HUES48 (cell line): Measurements from ENCODE around the gene MAN2B2.

Source experiments
- H3K27ac ChIP-seq: one replicate; pipeline ENCODE4 v1.7.0; 2013; ENCODE audit warnings: low read depth, low read length, inconsistent platforms
- H3K27me3 ChIP-seq: 2 replicates; pipeline ENCODE4 v1.6.1; 2013; ENCODE audit warnings: mild to moderate bottlenecking, low read length; ENCODE audit not compliant: control insufficient read depth, insufficient read depth
- H3K36me3 ChIP-seq: 2 replicates; pipeline ENCODE4 v1.6.1; 2013; ENCODE audit warnings: low read length; ENCODE audit not compliant: control insufficient read depth, insufficient read depth
- H3K4me1 ChIP-seq: 2 replicates; pipeline ENCODE4 v1.6.1; 2013; ENCODE audit warnings: mild to moderate bottlenecking, low read length; ENCODE audit not compliant: control insufficient read depth, insufficient read depth
- H3K4me3 ChIP-seq: 2 replicates; pipeline ENCODE4 v1.5.1; 2013; ENCODE audit warnings: mild to moderate bottlenecking, low read depth, low read length
- H3K9ac ChIP-seq: 2 replicates; pipeline ENCODE4 v1.6.1; 2013; ENCODE audit warnings: mild to moderate bottlenecking, low read depth, low read length, moderate library complexity
- H3K9me3 ChIP-seq: 2 replicates; pipeline ENCODE4 v1.6.1; 2013; ENCODE audit warnings: low read length; ENCODE audit not compliant: control insufficient read depth, insufficient read depth

MAN2B2 gene

GRCh38 chr4:6557856-6558255 is 17.1 kb upstream of the MAN2B2 start:
- Histone ChIP-seq H3K36me3 (no peaks in the 10 kb centered on the region), H3K27me3 (peaks cover 59% of the 10 kb centered on the region), H3K4me3 (no peak overlapping the region), H3K9ac (no peak overlapping the region), H3K27ac (no peak overlapping the region), H3K9me3 (no peaks in the 10 kb centered on the region), H3K4me1 (no peaks in the 10 kb centered on the region)

- no peak overlapping the region for H3K9ac ChIP-seq
- no peaks in the 10 kb centered on the region for H3K36me3 ChIP-seq
- H3K4me1 ChIP-seq = no peaks in the 10 kb centered on the region
- no peak overlapping the region for H3K27ac ChIP-seq
- H3K4me3 ChIP-seq = no peak overlapping the region
- H3K27me3 ChIP-seq = peaks cover 83% of the 10 kb centered on the region
- H3K9me3 ChIP-seq = no peaks in the 10 kb centered on the region
Measured at GRCh38 chr4:6560416-6561172, 14.4 kb upstream of the MAN2B2 start.

- no peaks in the 10 kb centered on the region for H3K4me1 ChIP-seq
- peaks cover 88% of the 10 kb centered on the region for H3K27me3 ChIP-seq
- H3K9ac ChIP-seq = no peak overlapping the region
- no peaks in the 10 kb centered on the region for H3K9me3 ChIP-seq
- H3K4me3 ChIP-seq = no peak overlapping the region
- H3K27ac ChIP-seq = no peak overlapping the region
- no peaks in the 10 kb centered on the region for H3K36me3 ChIP-seq
Measured at GRCh38 chr4:6561173-6561516, 13.8 kb upstream of the MAN2B2 start.

GRCh38 chr4:6561706-6562371 is 13.2 kb upstream of the MAN2B2 start:
- no peaks in the 10 kb centered on the region for H3K9me3 ChIP-seq
- no peaks in the 10 kb centered on the region for H3K36me3 ChIP-seq
- H3K27ac ChIP-seq = no peak overlapping the region
- no peak overlapping the region for H3K4me3 ChIP-seq
- no peaks in the 10 kb centered on the region for H3K4me1 ChIP-seq
- peaks cover 84% of the 10 kb centered on the region for H3K27me3 ChIP-seq
- H3K9ac ChIP-seq = no peak overlapping the region

GRCh38 chr4:6562931-6563901 is 11.8 kb upstream of the MAN2B2 start:
- H3K27me3 ChIP-seq = peaks cover 82% of the 10 kb centered on the region

DNA sequence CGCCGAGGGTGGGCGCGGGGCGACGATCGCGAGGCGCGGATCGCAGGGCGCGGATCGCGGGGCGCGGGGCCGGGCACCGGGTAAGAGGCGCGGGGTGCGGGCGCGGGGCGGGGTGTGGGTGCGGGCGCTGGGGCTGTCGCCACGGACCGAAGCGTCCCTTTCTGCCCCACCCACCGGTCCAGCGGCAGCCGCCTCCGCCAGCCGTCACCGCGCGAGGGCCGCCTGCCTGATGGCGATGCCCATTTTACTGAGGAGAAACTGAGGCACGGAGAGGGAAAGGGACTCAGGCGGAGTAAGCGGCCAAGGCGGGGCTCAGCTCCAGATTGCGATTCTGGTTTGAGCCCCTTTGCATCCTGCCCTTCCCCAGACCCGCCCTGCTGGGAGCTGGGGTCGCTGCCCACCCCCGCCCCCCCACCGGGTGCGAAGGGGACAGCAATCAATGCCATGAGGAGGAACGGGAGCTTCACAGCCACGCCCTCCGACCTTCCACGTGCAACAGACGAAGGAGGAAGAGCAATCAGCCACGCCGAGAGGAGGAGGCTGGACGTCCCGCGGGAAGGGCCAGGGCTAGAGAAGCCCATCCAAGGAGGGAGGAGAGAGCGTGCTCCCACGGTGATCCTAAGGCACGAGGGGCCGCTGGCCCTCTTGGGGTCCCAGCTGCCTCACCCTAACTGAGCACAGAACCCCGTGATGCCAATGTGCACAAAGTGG is 10.9 kb upstream of the MAN2B2 start:
- Histone ChIP-seq H3K27me3 (peaks cover 76% of the 10 kb centered on the region), H3K4me3 (peak overlapping the region; percentile 6; the same call in 1 of the 2 replicates), H3K36me3 (no peaks in the 10 kb centered on the region), H3K27ac (no peak overlapping the region), H3K9ac (no peak overlapping the region), H3K9me3 (no peaks in the 10 kb centered on the region), H3K4me1 (no peaks in the 10 kb centered on the region)

More at GRCh38 chr4:6562931-6563901, 11.8 kb upstream of the MAN2B2 start:
- Histone ChIP-seq H3K9ac (no peak overlapping the region), H3K36me3 (no peaks in the 10 kb centered on the region), H3K4me1 (no peaks in the 10 kb centered on the region), H3K9me3 (no peaks in the 10 kb centered on the region), H3K27ac (no peak overlapping the region), H3K4me3 (peak overlapping the region; percentile 46)

DNA sequence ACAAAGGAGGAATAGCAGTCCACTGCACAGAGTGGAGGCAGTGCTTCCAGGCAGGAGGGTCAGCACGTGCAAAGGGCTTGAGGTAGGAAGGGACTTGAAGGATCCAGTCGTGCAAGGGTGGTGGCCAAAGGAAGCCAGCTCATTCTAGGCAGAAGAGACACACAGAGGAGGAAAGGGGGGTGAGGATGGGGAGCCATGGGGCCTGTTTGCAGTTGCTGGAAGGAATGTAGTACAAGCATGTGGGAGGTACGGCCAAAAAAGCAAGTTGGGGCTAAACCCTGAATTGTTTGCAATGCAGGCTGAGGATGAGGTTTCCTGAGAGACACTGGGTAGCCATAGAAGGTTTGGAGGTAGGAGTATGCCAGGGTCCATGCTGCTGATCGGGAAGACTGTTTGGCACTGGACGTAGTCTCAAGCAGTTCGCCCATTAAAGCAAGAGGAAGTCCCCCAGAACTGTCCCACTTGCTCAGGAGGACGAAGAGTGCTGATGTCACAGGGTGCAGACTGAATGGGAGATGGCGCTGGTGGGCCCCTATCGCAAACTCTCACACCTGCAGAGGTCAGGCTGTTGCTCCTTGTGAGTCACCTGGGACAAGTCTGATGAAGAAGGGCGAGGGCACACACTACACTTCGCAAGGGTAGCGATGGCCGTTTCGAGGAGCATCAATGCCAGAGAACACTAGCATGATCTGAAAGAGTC is 9.1 kb upstream of the MAN2B2 start:
- H3K27ac ChIP-seq = no peak overlapping the region
- no peak overlapping the region for H3K4me3 ChIP-seq
- no peaks in the 10 kb centered on the region for H3K9me3 ChIP-seq
- no peaks in the 10 kb centered on the region for H3K4me1 ChIP-seq
- no peak overlapping the region for H3K9ac ChIP-seq
- H3K27me3 ChIP-seq = peaks cover 67% of the 10 kb centered on the region
- H3K36me3 ChIP-seq = no peaks in the 10 kb centered on the region

DNA sequence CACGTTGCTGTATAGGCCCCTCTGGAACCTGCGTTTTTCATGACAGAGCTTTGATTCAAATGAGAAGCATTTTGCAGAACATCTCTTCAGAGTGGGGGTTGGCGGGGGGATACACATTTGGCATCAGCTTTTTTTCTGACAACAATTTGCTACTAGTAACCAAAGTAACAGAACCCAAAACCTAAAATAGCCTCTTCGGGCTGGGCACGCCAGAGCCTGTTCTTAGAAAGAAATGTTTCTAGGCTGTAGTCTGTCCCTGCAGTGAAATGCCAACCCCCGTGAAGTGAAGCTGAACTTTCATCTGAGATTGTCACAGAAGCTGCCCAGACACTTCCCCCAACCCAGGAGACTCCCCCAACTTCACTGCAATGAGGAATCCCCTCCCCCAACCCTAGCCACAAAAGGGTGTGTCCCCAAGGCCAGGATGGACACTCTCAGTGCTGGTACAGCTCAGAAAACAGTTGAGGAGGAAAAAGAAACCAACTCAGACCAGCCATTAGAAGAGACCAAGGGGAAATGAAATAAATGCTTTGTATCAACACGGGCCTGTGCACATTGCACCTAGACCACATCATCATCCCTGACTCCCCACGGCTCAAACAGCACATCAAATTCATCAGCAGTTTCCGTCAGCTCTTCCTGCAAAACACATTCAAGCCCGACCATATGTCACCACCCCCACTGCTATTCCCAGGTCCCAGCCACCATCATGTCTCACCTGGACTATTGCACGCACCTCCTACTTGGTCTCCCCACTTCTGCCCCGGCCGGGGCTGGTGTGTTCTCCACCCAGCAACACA is 8.4 kb upstream of the MAN2B2 start:
- Histone ChIP-seq H3K9me3 (no peaks in the 10 kb centered on the region), H3K36me3 (no peaks in the 10 kb centered on the region), H3K9ac (no peak overlapping the region), H3K4me3 (no peak overlapping the region), H3K27me3 (peaks cover 60% of the 10 kb centered on the region), H3K27ac (no peak overlapping the region), H3K4me1 (no peaks in the 10 kb centered on the region)

DNA sequence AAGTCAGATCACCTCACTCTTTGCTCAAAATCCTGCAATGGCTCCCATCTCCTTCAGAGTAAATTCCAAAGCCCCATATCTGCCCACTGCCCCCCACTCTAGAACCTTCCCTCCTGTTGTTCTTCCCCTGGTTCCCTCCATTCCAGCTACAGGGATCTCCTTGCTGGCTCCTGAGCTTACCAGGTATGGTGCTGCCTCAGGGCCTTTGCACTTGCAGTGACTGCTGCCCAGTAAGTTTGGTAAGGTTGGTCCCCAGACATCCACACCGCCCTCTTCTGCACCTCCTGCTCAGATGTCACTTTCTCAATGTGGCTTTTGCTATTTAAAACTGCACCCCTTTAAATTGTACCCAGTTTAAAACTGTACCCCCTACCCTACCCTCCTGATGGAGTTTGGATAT is 7.8 kb upstream of the MAN2B2 start:
- H3K36me3 ChIP-seq = no peaks in the 10 kb centered on the region
- H3K27me3 ChIP-seq = peaks cover 54% of the 10 kb centered on the region
- H3K27ac ChIP-seq = no peak overlapping the region
- H3K9ac ChIP-seq = no peak overlapping the region
- no peak overlapping the region for H3K4me3 ChIP-seq
- no peaks in the 10 kb centered on the region for H3K4me1 ChIP-seq
- H3K9me3 ChIP-seq = no peaks in the 10 kb centered on the region
